Fibroblast of lung (primary cell): ENCODE results near the gene ZNF20. TPM values are rescaled to one million over a fixed set of nuclear protein-coding genes. Genes with fewer than 3 reads are reported as not detected.

Source experiments
- DNase-seq, 2 donors: peaks; one replicate each; pipeline versions ENCODE4 v3.0.0 to v3.0.0-alpha.2; 2010; ENCODE audit warnings: low read depth in 2 of 2
- H2AFZ ChIP-seq: 2 replicates; pipeline ENCODE4 v1.5.1; 2012; ENCODE audit warnings: low read length, control low read depth, inconsistent platforms
- H3K27ac ChIP-seq: 2 replicates; pipeline ENCODE4 v1.5.1; 2011; ENCODE audit warnings: low read length, control low read depth; ENCODE audit not compliant: insufficient read depth
- H3K27me3 ChIP-seq: 2 replicates; pipeline ENCODE4 v1.5.1; 2011; ENCODE audit warnings: mild to moderate bottlenecking, low read length; ENCODE audit not compliant: control insufficient read depth, insufficient read depth
- H3K36me3 ChIP-seq: 2 replicates; pipeline ENCODE4 v1.5.1; 2011; ENCODE audit warnings: low read length; ENCODE audit not compliant: control insufficient read depth, insufficient read depth
- H3K4me1 ChIP-seq: 2 replicates; pipeline ENCODE4 v1.5.1; 2011; ENCODE audit warnings: low read length; ENCODE audit not compliant: control insufficient read depth, insufficient read depth; ENCODE audit errors: extremely low read depth
- H3K4me2 ChIP-seq: 2 replicates; pipeline ENCODE4 v1.5.1; 2011; ENCODE audit warnings: low read length, control low read depth; ENCODE audit not compliant: insufficient read depth; ENCODE audit errors: extremely low read depth
- H3K4me3 ChIP-seq, 4 experiments: fragments of 200-600 bp in 1 of 4; sonication (generic) in 1 of 4; replicated peaks in 1 of 4; 2 replicates each; pipeline ENCODE4 v1.5.1; 2011 to 2016; ENCODE audit warnings: low read length in 4 of 4, low read depth in 3 of 4, mild to moderate bottlenecking in 3 of 4, control low read depth in 2 of 4, inconsistent platforms in 1 of 4, mixed read lengths in 1 of 4; ENCODE audit not compliant: insufficient read depth in 1 of 4; ENCODE audit errors: control extremely low read depth in 1 of 4
- H3K79me2 ChIP-seq: 2 replicates; pipeline ENCODE4 v1.5.1; 2012; ENCODE audit warnings: mild to moderate bottlenecking, low read length, inconsistent platforms; ENCODE audit not compliant: control insufficient read depth, insufficient read depth
- H3K9ac ChIP-seq: 2 replicates; pipeline ENCODE4 v1.5.1; 2011; ENCODE audit warnings: mild to moderate bottlenecking, low read length, control low read depth; ENCODE audit not compliant: insufficient read depth
- H3K9me3 ChIP-seq: 2 replicates; pipeline ENCODE4 v1.5.1; 2012; ENCODE audit warnings: low read depth, low read length; ENCODE audit not compliant: control insufficient read depth, insufficient read depth
- H4K20me1 ChIP-seq: 2 replicates; pipeline ENCODE4 v1.5.1; 2011; ENCODE audit warnings: low read length; ENCODE audit not compliant: control insufficient read depth, insufficient read depth; ENCODE audit errors: extremely low read depth
- CTCF ChIP-seq, 2 donors: IDR thresholded peaks in 1 of 2; conservative IDR thresholded peaks in 1 of 2; 1 replicate in 1 of 2; 2 replicates in 1 of 2; pipeline ENCODE4 v1.5.1; 2011 to 2012; ENCODE audit warnings: low read length in 2 of 2, control low read depth in 1 of 2, inconsistent platforms in 1 of 2, low read depth in 1 of 2, mild to moderate bottlenecking in 1 of 2
- EZH2 ChIP-seq: IDR thresholded peaks from 2 replicates; pipeline ENCODE4 v1.5.1; 2012; ENCODE audit warnings: low read length, control low read depth, mild to moderate bottlenecking; ENCODE audit errors: missing control alignments
- polyA plus RNA-seq, 2 donors: library from polyadenylated mRNA; depleted of rRNA in 1 of 2; stranded (reverse) in 1 of 2; unstranded in 1 of 2; fragments of >200 nt; gene quantifications; 2 replicates each; pipeline ENCODE4 v1.2.1, GENCODE V29; 2011 to 2012; ENCODE audit warnings: missing spikeins in 1 of 2
- total RNA-seq: library from RNA; depleted of rRNA; stranded (reverse); fragments of >200 nt; gene quantifications from 2 replicates; pipeline ENCODE4 v1.2.1, GENCODE V29; 2014

ZNF20 gene
- total and polyA plus RNA-seq, 2 donors (not counting 1 experiment from before 2014, with no cell fraction given) = 3.3 to 8.6 TPM

- DNase-seq = no peak
- Histone ChIP-seq H3K27me3 (no peaks in the 10 kb centered on the region), H4K20me1 (no peaks in the 10 kb centered on the region), H3K9me3 (no peaks in the 10 kb centered on the region), H2AFZ (peak overlapping the region; percentile 99), H3K9ac (no peak overlapping the region), H3K36me3 (no peaks in the 10 kb centered on the region), H3K4me3 (peak overlapping the region; percentile 89 to 97 (median 92)), H3K4me1 (no peaks in the 10 kb centered on the region), H3K4me2 (peak overlapping the region; percentile 80), H3K79me2 (peaks cover 21% of the 10 kb centered on the region), H3K27ac (peak overlapping the region; percentile 98)
- TF ChIP-seq CTCF (conservative IDR thresholded peaks at IDR 0.05 in 1 of 2, IDR thresholded peaks at IDR 0.05 in 1 of 2; ENCODE audit: low read depth in 1 of 2, low read length in 2 of 2) = no peak
- no peak for TF ChIP-seq EZH2
Measured at GRCh38 chr19:12162513-12162881, 22.3 kb upstream of the ZNF20 start.

- no peaks in the 10 kb centered on the region for H3K9me3 ChIP-seq
- no peak overlapping the region for H3K4me3 ChIP-seq
- DNase-seq = no peak
- TF ChIP-seq CTCF (conservative IDR thresholded peaks at IDR 0.05 in 1 of 2, IDR thresholded peaks at IDR 0.05 in 1 of 2; ENCODE audit: low read depth in 1 of 2, low read length in 2 of 2) (no peak), EZH2 (no peak)
- no peaks in the 10 kb centered on the region for H3K27me3 ChIP-seq
- H3K79me2 ChIP-seq = peaks cover 20% of the 10 kb centered on the region
- H3K9ac ChIP-seq = no peak overlapping the region
- no peaks in the 10 kb centered on the region for H3K36me3 ChIP-seq
- H3K4me2 ChIP-seq = no peak overlapping the region
- no peak overlapping the region for H2AFZ ChIP-seq
- no peak overlapping the region for H3K27ac ChIP-seq
- peaks cover 2% of the 10 kb centered on the region for H3K4me1 ChIP-seq
- no peaks in the 10 kb centered on the region for H4K20me1 ChIP-seq
Measured at GRCh38 chr19:12159773-12160414, 19.7 kb upstream of the ZNF20 start.

GRCh38 chr19:12156223-12157058 is 16.3 kb upstream of the ZNF20 start, which contains the start of gene ZNF625:
Gene ZNF625, minus strand, starts transcription at chr19:12156734. Its CDS starts 176 bp downstream, at chr19:12156558.
- H3K9ac ChIP-seq = peak within 1 kb of the TSS; percentile 72
- no peaks in the 10 kb centered on the region for H3K36me3 ChIP-seq
- TF ChIP-seq EZH2 (no peak), CTCF (conservative IDR thresholded peaks at IDR 0.05 in 1 of 2, IDR thresholded peaks at IDR 0.05 in 1 of 2; ENCODE audit: low read depth in 1 of 2, low read length in 2 of 2) (peak in 1 of 2 donors; percentile 3)
- H3K4me2 ChIP-seq = peak within 1 kb of the TSS; percentile 92
- no peaks in the 10 kb centered on the region for H4K20me1 ChIP-seq
- peaks cover 2% of the 10 kb centered on the region for H3K4me1 ChIP-seq
- peak within 1 kb of the TSS; percentile 90 for H2AFZ ChIP-seq
- H3K9me3 ChIP-seq = no peaks in the 10 kb centered on the region
- peak within 1 kb of the TSS; percentile 79 for H3K27ac ChIP-seq
- peaks cover 9% of the 10 kb centered on the region for H3K79me2 ChIP-seq
- DNase-seq = peak; percentile 87 to 93
- H3K27me3 ChIP-seq = no peaks in the 10 kb centered on the region
- H3K4me3 ChIP-seq = peak within 1 kb of the TSS; percentile 61 to 89 (median 76)
